ENCODE data around the gene BARHL2.

BARHL2 gene

DNA sequence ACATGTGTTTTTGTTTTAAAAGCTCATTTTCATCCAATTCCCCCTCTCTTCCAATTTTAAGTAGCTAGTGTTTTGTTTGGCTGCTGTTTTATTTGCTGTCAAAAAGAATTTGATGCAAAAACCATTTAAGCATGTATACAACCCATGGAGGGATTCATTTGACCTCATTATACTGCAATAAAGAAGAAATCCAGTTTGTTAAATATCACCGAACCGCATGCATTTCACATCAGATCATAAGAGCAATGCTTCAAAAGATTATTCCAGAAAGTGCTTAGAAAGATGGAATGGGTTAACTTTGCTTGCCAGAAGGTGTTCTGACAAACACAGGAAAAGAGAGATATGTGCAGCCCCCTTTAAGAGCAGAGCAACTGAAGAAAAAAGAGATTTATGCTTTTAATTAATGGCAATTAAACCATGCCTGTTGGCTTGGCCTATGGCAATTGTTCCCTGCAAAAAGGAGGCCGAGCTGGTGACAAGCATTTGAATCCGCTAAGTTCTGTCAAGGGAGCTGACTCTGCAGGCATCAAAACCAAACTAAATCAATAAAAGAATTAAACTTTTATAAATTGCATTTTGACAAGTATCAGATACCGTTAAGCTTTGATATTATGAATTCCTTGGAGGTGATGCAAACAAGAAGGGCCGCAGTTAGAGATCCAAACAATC lies 14.4 kb upstream of the BARHL2 start:
- Histone ChIP-seq H3K36me3 (no peaks in the 10 kb centered on the region), H3K9ac (no peak overlapping the region), H3K27ac (no peak overlapping the region), H3K9me3 (peaks cover 18% of the 10 kb centered on the region), H4K20me1 (peaks cover 28% of the 10 kb centered on the region), H3K4me2 (no peak overlapping the region), H3K27me3 (peaks cover 63% of the 10 kb centered on the region), H3K4me1 (peaks cover 11% of the 10 kb centered on the region; the same call in 1 of the 2 replicates), H3K4me3 (no peak overlapping the region)
- no peak for TF ChIP-seq Cebpa-rat (IDR thresholded peaks at IDR 0.05)

DNA sequence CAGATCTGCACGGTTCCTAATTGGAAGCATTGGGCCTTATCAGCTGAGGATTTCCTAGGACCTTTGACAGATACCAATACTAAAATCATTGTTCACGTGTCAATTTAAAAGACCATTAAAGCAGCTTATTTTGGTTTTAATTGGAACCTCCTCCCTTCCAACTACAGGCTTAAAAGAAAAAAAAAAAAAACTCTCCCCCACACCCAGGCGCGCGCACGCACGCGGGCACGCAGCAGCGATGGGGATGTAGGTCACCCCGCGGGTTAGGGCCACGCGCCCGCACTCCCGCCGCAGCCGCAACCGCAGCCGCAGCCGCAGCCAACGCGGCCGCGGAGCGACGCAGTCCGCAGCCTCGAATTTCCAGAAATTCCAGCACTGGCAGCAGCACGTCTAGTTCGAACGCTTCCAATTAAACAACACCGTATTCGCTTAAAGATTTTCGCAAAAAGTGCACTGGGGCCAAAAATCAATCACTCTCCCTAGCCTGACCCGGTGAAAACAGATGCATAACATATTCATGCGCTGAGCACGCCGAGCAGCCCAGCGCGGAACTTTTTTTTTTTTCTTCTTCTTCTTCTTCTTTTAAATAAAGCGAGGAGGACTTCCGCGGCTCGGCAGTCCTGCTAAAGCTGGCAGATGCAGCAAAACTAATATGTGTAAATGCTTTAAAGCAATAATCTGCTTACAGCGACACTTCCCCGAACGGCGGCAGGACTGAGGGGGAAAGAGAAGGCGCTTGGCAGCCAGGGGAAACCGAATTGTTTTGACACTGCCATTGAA lies 13.3 kb upstream of the BARHL2 start:
- Histone ChIP-seq H3K27me3 (peaks cover 74% of the 10 kb centered on the region), H3K27ac (no peak overlapping the region), H3K4me2 (peak overlapping the region; percentile 60), H3K4me3 (peak overlapping the region; percentile 50; the same call in 1 of the 2 replicates), H3K9ac (no peak overlapping the region), H3K9me3 (peaks cover 29% of the 10 kb centered on the region), H3K36me3 (no peaks in the 10 kb centered on the region), H3K4me1 (peaks cover 11% of the 10 kb centered on the region; the same call in 1 of the 2 replicates), H4K20me1 (peaks cover 38% of the 10 kb centered on the region)
- no peak for TF ChIP-seq Cebpa-rat (IDR thresholded peaks at IDR 0.05)

DNA sequence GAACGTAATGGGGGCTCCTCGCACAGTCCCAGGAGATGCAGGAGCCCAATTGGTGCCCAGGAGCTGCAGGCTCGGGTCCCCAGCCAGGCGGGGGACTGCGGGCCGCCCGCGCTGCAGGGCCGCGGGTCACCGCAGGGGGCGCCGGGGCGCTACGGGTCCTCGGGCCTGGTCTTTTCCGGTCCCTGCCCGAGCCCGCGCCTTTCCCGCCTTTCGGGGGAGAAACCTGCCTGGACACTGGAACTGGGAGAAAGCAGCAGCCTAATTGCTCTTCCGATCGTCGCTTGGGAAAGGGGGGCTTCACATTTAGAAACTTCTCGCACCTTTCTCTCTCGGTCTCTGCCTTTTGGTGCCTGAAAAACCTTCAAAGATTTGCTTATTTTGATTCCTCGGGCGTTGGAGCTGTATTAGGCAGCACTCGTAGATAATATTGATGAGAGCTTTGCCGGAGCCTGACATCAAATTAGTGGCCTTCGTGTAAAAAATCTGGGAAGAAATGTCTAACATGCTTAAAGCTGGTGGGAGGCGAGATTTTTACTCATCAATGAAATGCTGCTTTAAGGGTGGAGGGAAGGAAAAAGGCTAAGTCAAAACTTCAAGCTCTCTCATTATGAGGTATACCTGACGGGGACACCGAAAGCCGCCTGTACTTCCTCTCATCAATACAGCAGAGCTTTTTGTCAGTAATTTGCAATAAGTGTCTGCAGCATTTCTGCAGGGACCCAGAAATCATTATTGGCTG lies 12.6 kb upstream of the BARHL2 start:
- no peak for TF ChIP-seq Cebpa-rat (IDR thresholded peaks at IDR 0.05)

DNA sequence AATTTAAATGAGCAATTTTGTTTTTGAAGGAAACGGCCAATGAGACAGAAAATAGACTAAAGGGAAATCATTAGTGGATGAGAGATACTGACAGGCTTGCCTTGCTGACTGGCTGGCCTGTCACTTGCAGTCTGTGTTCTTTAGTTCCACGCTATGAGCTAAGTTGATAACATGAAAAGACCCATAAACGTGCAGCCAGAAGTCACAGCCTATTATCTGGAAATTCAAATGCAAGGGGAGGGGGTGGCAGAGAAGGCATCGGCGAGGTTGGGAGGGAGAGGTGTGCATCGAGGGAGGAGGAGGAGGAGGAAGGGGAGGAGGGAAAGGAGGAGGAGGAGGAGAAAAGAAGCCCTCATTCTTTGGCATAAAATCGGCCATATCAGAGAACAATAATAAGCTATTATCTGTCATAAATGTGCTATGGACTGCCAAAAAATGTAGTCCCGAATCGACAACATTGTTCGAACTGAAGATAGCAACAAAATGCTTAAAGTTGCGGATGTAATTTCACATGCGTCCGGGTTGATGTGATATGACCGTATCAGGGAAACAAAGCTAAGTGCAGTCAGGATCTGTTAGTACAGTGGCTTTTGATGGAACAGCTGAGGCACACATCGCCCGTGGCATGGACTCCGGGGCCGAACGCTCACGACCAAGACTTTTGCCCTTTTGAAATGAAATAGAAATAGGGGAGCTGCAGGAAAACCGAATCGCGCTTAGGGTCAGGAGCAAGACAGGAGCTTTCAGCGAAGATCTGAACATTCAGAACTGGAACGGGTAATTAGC lies 11.6 kb upstream of the BARHL2 start:
- Histone ChIP-seq H4K20me1 (peaks cover 38% of the 10 kb centered on the region), H3K4me2 (no peak overlapping the region), H3K27me3 (peaks cover 92% of the 10 kb centered on the region), H3K36me3 (no peaks in the 10 kb centered on the region), H3K4me3 (no peak overlapping the region), H3K4me1 (peaks cover 11% of the 10 kb centered on the region; the same call in 1 of the 2 replicates), H3K9me3 (peaks cover 46% of the 10 kb centered on the region), H3K27ac (no peak overlapping the region), H3K9ac (no peak overlapping the region)
- no peak for TF ChIP-seq Cebpa-rat (IDR thresholded peaks at IDR 0.05)

More for the DNA sequence above, 12.6 kb upstream of the BARHL2 start:
- H3K27me3 ChIP-seq = peaks cover 82% of the 10 kb centered on the region
- H4K20me1 ChIP-seq = peaks cover 38% of the 10 kb centered on the region
- H3K4me1 ChIP-seq = peaks cover 11% of the 10 kb centered on the region; the same call in 1 of the 2 replicates
- H3K9ac ChIP-seq = no peak overlapping the region
- peak overlapping the region; percentile 60 for H3K4me2 ChIP-seq
- no peak overlapping the region for H3K27ac ChIP-seq
- peaks cover 36% of the 10 kb centered on the region for H3K9me3 ChIP-seq
- peak overlapping the region; percentile 50; the same call in 1 of the 2 replicates for H3K4me3 ChIP-seq
- no peaks in the 10 kb centered on the region for H3K36me3 ChIP-seq

DNA sequence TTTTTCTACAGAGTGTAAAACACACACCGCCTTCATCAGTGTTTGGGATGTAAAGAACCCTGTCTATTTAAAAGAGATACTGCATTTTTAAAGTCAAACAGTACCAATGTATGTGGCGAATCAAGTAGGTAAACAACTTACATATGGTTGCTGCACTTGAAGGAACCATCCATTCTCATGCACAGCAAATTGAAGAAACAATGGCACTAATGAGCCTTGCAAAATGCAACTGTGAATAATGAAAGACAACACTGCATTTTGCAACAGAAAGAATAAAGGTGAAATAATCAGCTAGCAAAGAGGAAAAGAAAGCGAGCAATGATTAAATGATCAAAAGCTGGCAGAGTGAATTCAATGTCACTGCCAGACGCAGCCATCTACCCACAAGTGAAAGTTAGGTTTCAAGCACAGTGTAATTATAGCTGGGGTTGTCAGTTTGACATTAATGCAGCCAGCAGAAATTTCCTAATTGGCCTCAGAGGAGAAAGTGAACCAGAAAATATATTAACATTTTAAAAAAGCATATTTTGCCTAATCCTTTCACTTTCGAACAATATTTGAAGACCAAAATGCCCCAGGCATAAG lies 10.9 kb upstream of the BARHL2 start:
- H3K4me3 ChIP-seq = no peak overlapping the region
- no peak for TF ChIP-seq Cebpa-rat (IDR thresholded peaks at IDR 0.05)

DNA sequence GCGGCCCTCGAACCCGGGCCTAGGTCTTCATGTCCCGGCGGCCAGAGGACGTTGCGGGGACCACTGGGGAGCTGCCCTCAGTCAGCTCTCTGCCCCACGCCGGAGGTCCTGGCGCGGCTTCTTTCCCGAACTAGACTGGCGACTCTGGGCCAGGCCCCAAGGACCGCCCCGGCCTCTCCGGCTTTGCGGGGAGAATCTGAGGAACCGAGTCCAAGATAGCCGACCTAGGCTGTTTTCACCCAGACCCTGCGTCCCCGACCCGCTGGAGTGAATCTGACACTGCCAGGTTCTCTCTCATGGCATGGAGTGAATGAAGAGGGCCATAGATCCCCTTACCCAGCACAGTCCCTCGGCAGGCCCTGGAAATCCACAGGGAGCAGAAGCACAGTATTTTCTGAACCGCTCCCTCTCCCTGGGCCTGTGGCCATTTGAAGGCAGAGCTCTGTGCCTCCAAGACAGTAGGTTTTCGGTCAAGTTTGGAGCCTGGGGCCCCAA lies 9.9 kb upstream of the BARHL2 start:
- no peak overlapping the region for H3K9ac ChIP-seq
- H3K9me3 ChIP-seq = peaks cover 50% of the 10 kb centered on the region
- H4K20me1 ChIP-seq = peaks cover 38% of the 10 kb centered on the region
- H3K27ac ChIP-seq = no peak overlapping the region
- H3K36me3 ChIP-seq = no peaks in the 10 kb centered on the region
- no peak overlapping the region for H3K4me2 ChIP-seq
- peaks cover 11% of the 10 kb centered on the region; the same call in 1 of the 2 replicates for H3K4me1 ChIP-seq
- no peak for TF ChIP-seq Cebpa-rat (IDR thresholded peaks at IDR 0.05)
- H3K27me3 ChIP-seq = peaks cover 100% of the 10 kb centered on the region
- H3K4me3 ChIP-seq = no peak overlapping the region

More for the DNA sequence above, 10.9 kb upstream of the BARHL2 start:
- H4K20me1 ChIP-seq = peaks cover 38% of the 10 kb centered on the region
- H3K4me2 ChIP-seq = no peak overlapping the region
- no peak overlapping the region for H3K9ac ChIP-seq
- H3K27ac ChIP-seq = no peak overlapping the region
- H3K4me1 ChIP-seq = peaks cover 11% of the 10 kb centered on the region; the same call in 1 of the 2 replicates
- H3K36me3 ChIP-seq = no peaks in the 10 kb centered on the region
- H3K27me3 ChIP-seq = peaks cover 96% of the 10 kb centered on the region
- peaks cover 50% of the 10 kb centered on the region for H3K9me3 ChIP-seq

DNA sequence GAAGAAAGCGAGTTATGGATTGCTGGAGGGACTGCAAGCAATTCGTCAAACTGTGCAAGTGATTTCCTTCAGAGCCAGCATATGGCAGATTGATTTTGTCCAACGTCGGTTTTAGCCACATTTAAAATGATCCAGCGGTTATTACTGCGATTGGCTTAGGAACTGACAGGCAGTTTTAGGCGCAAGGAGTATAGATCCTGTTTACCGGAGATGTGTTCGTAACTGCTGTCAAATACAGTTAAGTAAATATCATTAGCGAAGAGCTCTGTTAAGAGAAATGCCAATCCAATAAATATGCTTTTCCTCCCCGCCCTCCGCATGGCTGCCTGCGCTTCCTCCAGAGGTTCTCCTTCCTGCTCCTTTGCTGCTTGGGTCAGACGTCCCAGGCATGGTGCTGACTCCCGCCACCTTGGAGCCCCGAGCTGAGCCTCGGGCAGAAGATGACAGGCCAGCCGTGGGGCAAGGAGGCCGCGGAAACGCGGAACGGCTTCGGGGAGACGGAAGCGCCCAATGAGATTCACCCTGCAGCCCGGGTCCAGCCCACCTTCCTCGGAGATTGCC lies 9.4 kb upstream of the BARHL2 start:
- Histone ChIP-seq H3K27ac (no peak overlapping the region), H3K27me3 (peaks cover 99% of the 10 kb centered on the region), H3K9me3 (peaks cover 50% of the 10 kb centered on the region), H4K20me1 (peaks cover 38% of the 10 kb centered on the region), H3K4me2 (no peak overlapping the region), H3K9ac (no peak overlapping the region), H3K4me3 (no peak overlapping the region), H3K36me3 (no peaks in the 10 kb centered on the region), H3K4me1 (peaks cover 11% of the 10 kb centered on the region; the same call in 1 of the 2 replicates)
- no peak for TF ChIP-seq Cebpa-rat (IDR thresholded peaks at IDR 0.05)

DNA sequence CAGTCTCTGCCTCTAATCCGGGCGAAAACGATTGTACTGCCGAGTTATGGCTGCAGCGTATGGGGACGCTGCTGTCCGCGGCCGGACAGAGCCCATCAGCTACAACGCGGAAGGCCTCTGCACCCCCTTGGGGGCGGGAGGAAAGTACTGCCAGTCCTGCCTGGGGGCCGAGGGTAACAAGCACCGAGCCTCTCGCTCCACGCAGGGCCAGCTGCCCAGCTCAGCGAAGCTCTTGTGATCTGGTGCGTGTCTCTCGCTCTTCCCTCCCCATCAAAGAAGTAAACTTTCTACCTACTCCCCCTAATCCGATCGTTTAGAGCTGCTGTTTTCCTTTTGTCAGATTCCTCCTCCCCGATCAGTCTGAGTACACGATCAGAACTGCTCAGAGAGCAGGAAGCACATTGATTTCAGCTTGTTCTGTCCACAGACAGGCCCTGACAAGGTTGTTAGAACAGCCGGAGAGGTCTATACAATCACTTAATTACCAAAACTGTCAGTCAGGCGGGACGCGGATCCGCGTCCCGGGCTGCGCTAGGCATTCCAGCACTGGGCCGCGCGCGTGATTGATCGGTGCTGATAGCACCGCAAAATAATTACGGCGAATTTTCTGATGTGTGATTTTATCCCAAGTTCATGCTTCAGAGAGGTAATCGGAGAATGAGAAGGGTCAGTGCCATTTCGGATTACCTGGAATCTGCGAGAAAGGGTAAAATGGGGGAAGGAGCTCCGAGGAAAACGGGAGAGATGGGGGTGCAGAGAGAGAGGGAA lies 8.7 kb upstream of the BARHL2 start:
- H3K4me2 ChIP-seq = no peak overlapping the region
- peaks cover 38% of the 10 kb centered on the region for H4K20me1 ChIP-seq
- H3K36me3 ChIP-seq = no peaks in the 10 kb centered on the region
- no peak overlapping the region for H3K4me3 ChIP-seq
- no peak for TF ChIP-seq Cebpa-rat (IDR thresholded peaks at IDR 0.05)
- no peak overlapping the region for H3K9ac ChIP-seq
- peaks cover 50% of the 10 kb centered on the region for H3K9me3 ChIP-seq
- peaks cover 97% of the 10 kb centered on the region for H3K27me3 ChIP-seq
- peaks cover 11% of the 10 kb centered on the region; the same call in 1 of the 2 replicates for H3K4me1 ChIP-seq
- H3K27ac ChIP-seq = no peak overlapping the region

Data from BLaER1 (cell line).